Activated CD8-positive, alpha-beta T cell treated with anti-CD3 and anti-CD28 coated beads, Interleukin-2, amount 10 ng/mL, durations not matched to agents 7 days and 5 days (primary cell): ENCODE measurements around the gene AHRR. TPM values are rescaled to one million over a fixed set of nuclear protein-coding genes. Genes with fewer than 3 reads are reported as not detected.
A peak's percentile ranks its signal among the peaks of the same experiment; 100 is the strongest.

Experiments
- ATAC-seq: fragments of 150-1000 bp; cut with Tn5 transposase; one replicate; pipeline ENCODE4 v1.10.0; 2021; ENCODE audit warnings: moderate library complexity
- CTCF ChIA-PET: fragments of 350-600 bp; sonication (Branson Sonifier 250); formaldehyde crosslinking; loops from one replicate; lab custom pipeline; 2021; ENCODE audit warnings: antibody characterized with exemption; lab: Charles Lee
- POLR2A ChIA-PET: fragments of 350-600 bp; sonication (Branson Sonifier 250); formaldehyde crosslinking; loops from one replicate; lab custom pipeline; 2021; ENCODE audit warnings: antibody characterized with exemption; lab: Charles Lee
- DNase-seq: peaks from one replicate; pipeline ENCODE4 v3.0.0-alpha.2; 2020
- H3K27ac Mint-ChIP-seq: one replicate; pipeline ENCODE4 v1.8.0; 2021; ENCODE audit warnings: mild to moderate bottlenecking, mixed read lengths
- H3K27me3 Mint-ChIP-seq: one replicate; pipeline ENCODE4 v1.8.0; 2021; ENCODE audit warnings: low read depth, mixed read lengths
- H3K36me3 Mint-ChIP-seq: one replicate; pipeline ENCODE4 v1.8.0; 2021; ENCODE audit warnings: low read depth, mixed read lengths
- H3K4me1 Mint-ChIP-seq: one replicate; pipeline ENCODE4 v1.8.0; 2021; ENCODE audit warnings: low read depth, mixed read lengths
- H3K4me3 Mint-ChIP-seq: one replicate; pipeline ENCODE4 v1.8.0; 2021; ENCODE audit warnings: mild to moderate bottlenecking, mixed read lengths
- H3K9me3 Mint-ChIP-seq: one replicate; pipeline ENCODE4 v1.8.0; 2022; ENCODE audit warnings: mixed read lengths; ENCODE audit not compliant: insufficient read depth
- total RNA-seq, 2 experiments: library from RNA; stranded (reverse); gene quantifications; one replicate each; pipeline ENCODE4 v1.2.3, GENCODE V29; 2021

Gene AHRR
- total RNA-seq, 2 experiments from 2014 or later, result 56.1 to 57.2 TPM

- ChIA-PET POLR2A (interaction anchor here (1.7 kb wide), 1 partner anchor 9 kb away, joined by 4 read pairs; no protein-coding TSS in a partner anchor), CTCF (interaction anchor here (0.9 kb wide), 1 partner anchor 10 kb away, joined by 3 read pairs; no protein-coding TSS in a partner anchor)
- Mint-ChIP-seq H3K9me3 (peaks cover 21% of the 10 kb centered on the region), H3K36me3 (peaks cover 88% of the 10 kb centered on the region), H3K4me1 (peaks cover 46% of the 10 kb centered on the region), H3K27ac (no peak overlapping the region), H3K27me3 (no peaks in the 10 kb centered on the region), H3K4me3 (no peak overlapping the region)
- ATAC-seq (no peak), DNase-seq (no peak)
Measured at GRCh38 chr5:454936-455335, 133.4 kb downstream of the AHRR start.

- peaks cover 88% of the 10 kb centered on the region for H3K36me3 Mint-ChIP-seq
- CTCF ChIA-PET, result interaction anchor here (0.9 kb wide), 1 partner anchor 11 kb away, joined by 3 read pairs; no protein-coding TSS in a partner anchor
Measured at GRCh38 chr5:455806-456205, 134.3 kb downstream of the AHRR start.

GRCh38 chr5:456351-457194 is 135.1 kb downstream of the AHRR start:
- Mint-ChIP-seq H3K36me3 (peaks cover 83% of the 10 kb centered on the region), H3K9me3 (peaks cover 11% of the 10 kb centered on the region), H3K27me3 (no peaks in the 10 kb centered on the region), H3K4me3 (no peak overlapping the region), H3K4me1 (peaks cover 48% of the 10 kb centered on the region), H3K27ac (no peak overlapping the region)
- DNase-seq (no peak), ATAC-seq (no peak)
- ChIA-PET POLR2A (interaction anchor here (1.0 to 1.7 kb wide), 2 partner anchors 10 to 15 kb away, joined by 3 to 4 read pairs; no protein-coding TSS in a partner anchor), CTCF (interaction anchor here (1.7 kb wide), 1 partner anchor 10 kb away, joined by 6 read pairs; no protein-coding TSS in a partner anchor)

More at GRCh38 chr5:455806-456205, 134.3 kb downstream of the AHRR start:
- Mint-ChIP-seq H3K4me3 (no peak overlapping the region), H3K27ac (no peak overlapping the region), H3K9me3 (peaks cover 19% of the 10 kb centered on the region), H3K27me3 (no peaks in the 10 kb centered on the region), H3K4me1 (peaks cover 48% of the 10 kb centered on the region)
- DNase-seq, result no peak
- ATAC-seq, result no peak
- POLR2A ChIA-PET, result interaction anchor here (1.7 kb wide), 1 partner anchor 9 kb away, joined by 4 read pairs; no protein-coding TSS in a partner anchor

GRCh38 chr5:457195-457961 is 135.9 kb downstream of the AHRR start:
- no peaks in the 10 kb centered on the region for H3K27me3 Mint-ChIP-seq
- DNase-seq, result no peak
- peaks cover 83% of the 10 kb centered on the region for H3K36me3 Mint-ChIP-seq
- H3K9me3 Mint-ChIP-seq, result peaks cover 3% of the 10 kb centered on the region
- no peak overlapping the region for H3K27ac Mint-ChIP-seq
- CTCF ChIA-PET, result interaction anchor here (1.7 kb wide), 1 partner anchor 11 kb away, joined by 6 read pairs; no protein-coding TSS in a partner anchor
- peaks cover 48% of the 10 kb centered on the region for H3K4me1 Mint-ChIP-seq
- POLR2A ChIA-PET, result interaction anchor here (1.0 to 1.3 kb wide), 2 partner anchors 14 kb away, joined by 3 to 5 read pairs; no protein-coding TSS in a partner anchor
- no peak overlapping the region for H3K4me3 Mint-ChIP-seq
- no peak for ATAC-seq

GRCh38 chr5:458547-459353 is 137.2 kb downstream of the AHRR start:
- ATAC-seq (peak; percentile 39), DNase-seq (no peak)
- H3K9me3 Mint-ChIP-seq, result no peaks in the 10 kb centered on the region
- POLR2A ChIA-PET, result interaction anchor here (1.3 kb wide), 1 partner anchor 13 kb away, joined by 5 read pairs; no protein-coding TSS in a partner anchor
- CTCF ChIA-PET, result interaction anchor here (0.8 kb wide), 1 partner anchor 12 kb away, joined by 4 read pairs; no protein-coding TSS in a partner anchor
- H3K27ac Mint-ChIP-seq, result peak overlapping the region; percentile 65
- H3K27me3 Mint-ChIP-seq, result no peaks in the 10 kb centered on the region
- peaks cover 43% of the 10 kb centered on the region for H3K4me1 Mint-ChIP-seq
- peaks cover 81% of the 10 kb centered on the region for H3K36me3 Mint-ChIP-seq
- no peak overlapping the region for H3K4me3 Mint-ChIP-seq

GRCh38 chr5:459562-460272 is 138.2 kb downstream of the AHRR start:
- peaks cover 82% of the 10 kb centered on the region for H3K36me3 Mint-ChIP-seq
- H3K27me3 Mint-ChIP-seq, result no peaks in the 10 kb centered on the region
- H3K27ac Mint-ChIP-seq, result peak overlapping the region; percentile 43
- no peaks in the 10 kb centered on the region for H3K9me3 Mint-ChIP-seq
- no peak overlapping the region for H3K4me3 Mint-ChIP-seq
- ChIA-PET POLR2A (no interaction called here), CTCF (interaction anchor here (1.7 kb wide), 1 partner anchor 13 kb away, joined by 7 read pairs; no protein-coding TSS in a partner anchor)
- no peak for ATAC-seq
- no peak for DNase-seq
- H3K4me1 Mint-ChIP-seq, result peaks cover 45% of the 10 kb centered on the region

- CTCF ChIA-PET, result interaction anchor here (1.7 kb wide), 1 partner anchor 14 kb away, joined by 7 read pairs; no protein-coding TSS in a partner anchor
- no peaks in the 10 kb centered on the region for H3K9me3 Mint-ChIP-seq
- peaks cover 45% of the 10 kb centered on the region for H3K4me1 Mint-ChIP-seq
- no peak overlapping the region for H3K27ac Mint-ChIP-seq
- H3K4me3 Mint-ChIP-seq, result no peak overlapping the region
- ATAC-seq (no peak), DNase-seq (no peak)
- POLR2A ChIA-PET, result no interaction called here
- H3K27me3 Mint-ChIP-seq, result no peaks in the 10 kb centered on the region
- peaks cover 78% of the 10 kb centered on the region for H3K36me3 Mint-ChIP-seq
Measured at GRCh38 chr5:460273-460625, 138.7 kb downstream of the AHRR start.

GRCh38 chr5:462051-462481 is 140.6 kb downstream of the AHRR start:
- Mint-ChIP-seq H3K27me3 (no peaks in the 10 kb centered on the region), H3K9me3 (no peaks in the 10 kb centered on the region), H3K36me3 (peaks cover 74% of the 10 kb centered on the region), H3K27ac (no peak overlapping the region), H3K4me3 (no peak overlapping the region), H3K4me1 (peaks cover 45% of the 10 kb centered on the region)
- ATAC-seq, result no peak
- ChIA-PET CTCF (no interaction called here), POLR2A (no interaction called here)
- no peak for DNase-seq

- H3K36me3 Mint-ChIP-seq, result peaks cover 65% of the 10 kb centered on the region
- peaks cover 43% of the 10 kb centered on the region for H3K4me1 Mint-ChIP-seq
- H3K27me3 Mint-ChIP-seq, result no peaks in the 10 kb centered on the region
- ChIA-PET CTCF (interaction anchor here (0.9 kb wide), 1 partner anchor 10 kb away, joined by 5 read pairs; no protein-coding TSS in a partner anchor), POLR2A (interaction anchor here (0.9 to 1.1 kb wide), 2 partner anchors 17 to 93 kb away, joined by 3 read pairs; no protein-coding TSS in a partner anchor)
- peak overlapping the region; percentile 67 for H3K27ac Mint-ChIP-seq
- DNase-seq (no peak), ATAC-seq (no peak)
- no peaks in the 10 kb centered on the region for H3K9me3 Mint-ChIP-seq
- no peak overlapping the region for H3K4me3 Mint-ChIP-seq
Measured at GRCh38 chr5:463301-463700, 141.8 kb downstream of the AHRR start.

GRCh38 chr5:463952-464351 is 142.4 kb downstream of the AHRR start:
- ChIA-PET CTCF (interaction anchor here (0.9 kb wide), 2 partner anchors 10 to 17 kb away, joined by 4 to 5 read pairs; no protein-coding TSS in a partner anchor), POLR2A (interaction anchor here (0.9 to 1.1 kb wide), 2 partner anchors 18 to 92 kb away, joined by 3 read pairs; no protein-coding TSS in a partner anchor)
- no peaks in the 10 kb centered on the region for H3K9me3 Mint-ChIP-seq
- ATAC-seq (peak; percentile 74), DNase-seq (peak; percentile 70)
- peak overlapping the region; percentile 4 for H3K4me3 Mint-ChIP-seq
- peaks cover 36% of the 10 kb centered on the region for H3K4me1 Mint-ChIP-seq
- peak overlapping the region; percentile 84 for H3K27ac Mint-ChIP-seq
- no peaks in the 10 kb centered on the region for H3K27me3 Mint-ChIP-seq
- H3K36me3 Mint-ChIP-seq, result peaks cover 60% of the 10 kb centered on the region
